BJ (cell line): Measurements from ENCODE around the gene KY. TPM values are rescaled to one million over a fixed set of nuclear protein-coding genes. Genes with fewer than 3 reads are reported as not detected.

ENCODE experiments used
- CTCF ChIA-PET: fragments of 350-600 bp; formaldehyde crosslinking; extraction: SDS; loops from one replicate; lab custom pipeline; 2021; ENCODE audit warnings: antibody characterized with exemption, inconsistent platforms; lab: Yijun Ruan, JAX
- POLR2A ChIA-PET: fragments of 300-600 bp; sonication (Branson Sonifier 250); formaldehyde crosslinking; extraction: SDS; loops from one replicate; lab custom pipeline; 2021; ENCODE audit warnings: antibody characterized with exemption; lab: Charles Lee
- DNase-seq: peaks from one replicate; pipeline ENCODE4 v3.0.0-alpha.2; 2011; ENCODE audit warnings: low read depth
- H3K27me3 ChIP-seq: 2 replicates; pipeline ENCODE4 v1.6.0; 2011; ENCODE audit warnings: low read length; ENCODE audit not compliant: control insufficient read depth, insufficient read depth
- H3K36me3 ChIP-seq: 2 replicates; pipeline ENCODE4 v1.5.1; 2011; ENCODE audit warnings: low read length; ENCODE audit not compliant: control insufficient read depth, insufficient read depth
- H3K4me3 ChIP-seq: 2 replicates; pipeline ENCODE4 v1.5.1; 2011; ENCODE audit warnings: low read depth, mild to moderate bottlenecking, control low read depth, low read length
- polyA plus RNA-seq: library from polyadenylated mRNA; depleted of rRNA; stranded (reverse); fragments of >200 nt; gene quantifications from 2 replicates; pipeline ENCODE4 v1.2.3, GENCODE V29; 2011
- TF ChIP-seq, protein P1 (sequence below): IDR thresholded peaks from 2 replicates; pipeline ENCODE4 v1.5.1; 2011; ENCODE audit warnings: low read depth, mild to moderate bottlenecking, control low read depth, inconsistent platforms, low read length, moderate library complexity; ENCODE audit not compliant: insufficient read depth

Gene KY
- polyA plus RNA-seq, 1 experiment, result 0.05 TPM

GRCh38 chr3:134665243-134665642 lies 14.4 kb upstream of the KY start:
- ChIA-PET POLR2A (no interaction called here), CTCF (no interaction called here)
- Histone ChIP-seq H3K27me3 (no peaks in the 10 kb centered on the region), H3K36me3 (no peaks in the 10 kb centered on the region), H3K4me3 (no peak overlapping the region)
- TF ChIP-seq, protein P1, sequence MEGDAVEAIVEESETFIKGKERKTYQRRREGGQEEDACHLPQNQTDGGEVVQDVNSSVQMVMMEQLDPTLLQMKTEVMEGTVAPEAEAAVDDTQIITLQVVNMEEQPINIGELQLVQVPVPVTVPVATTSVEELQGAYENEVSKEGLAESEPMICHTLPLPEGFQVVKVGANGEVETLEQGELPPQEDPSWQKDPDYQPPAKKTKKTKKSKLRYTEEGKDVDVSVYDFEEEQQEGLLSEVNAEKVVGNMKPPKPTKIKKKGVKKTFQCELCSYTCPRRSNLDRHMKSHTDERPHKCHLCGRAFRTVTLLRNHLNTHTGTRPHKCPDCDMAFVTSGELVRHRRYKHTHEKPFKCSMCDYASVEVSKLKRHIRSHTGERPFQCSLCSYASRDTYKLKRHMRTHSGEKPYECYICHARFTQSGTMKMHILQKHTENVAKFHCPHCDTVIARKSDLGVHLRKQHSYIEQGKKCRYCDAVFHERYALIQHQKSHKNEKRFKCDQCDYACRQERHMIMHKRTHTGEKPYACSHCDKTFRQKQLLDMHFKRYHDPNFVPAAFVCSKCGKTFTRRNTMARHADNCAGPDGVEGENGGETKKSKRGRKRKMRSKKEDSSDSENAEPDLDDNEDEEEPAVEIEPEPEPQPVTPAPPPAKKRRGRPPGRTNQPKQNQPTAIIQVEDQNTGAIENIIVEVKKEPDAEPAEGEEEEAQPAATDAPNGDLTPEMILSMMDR, result no peak
- DNase-seq, result no peak

GRCh38 chr3:134663721-134664456 lies 13.1 kb upstream of the KY start:
- POLR2A ChIA-PET, result no interaction called here
- Histone ChIP-seq H3K36me3 (no peaks in the 10 kb centered on the region), H3K4me3 (no peak overlapping the region), H3K27me3 (no peaks in the 10 kb centered on the region)
- no peak for DNase-seq
- TF ChIP-seq, protein P1, result no peak
- CTCF ChIA-PET, result interaction anchor here (1.5 kb wide), 1 partner anchor 23 kb away, joined by 3 read pairs; no protein-coding TSS in a partner anchor

- CTCF ChIA-PET, result no interaction called here
- no peak for DNase-seq
- no peaks in the 10 kb centered on the region for H3K27me3 ChIP-seq
- POLR2A ChIA-PET, result no interaction called here
- TF ChIP-seq, protein P1, result no peak
- no peak overlapping the region for H3K4me3 ChIP-seq
- no peaks in the 10 kb centered on the region for H3K36me3 ChIP-seq
These were observed 9.2 kb upstream of the KY start for GRCh38 chr3:134660046-134660441.

DNA sequence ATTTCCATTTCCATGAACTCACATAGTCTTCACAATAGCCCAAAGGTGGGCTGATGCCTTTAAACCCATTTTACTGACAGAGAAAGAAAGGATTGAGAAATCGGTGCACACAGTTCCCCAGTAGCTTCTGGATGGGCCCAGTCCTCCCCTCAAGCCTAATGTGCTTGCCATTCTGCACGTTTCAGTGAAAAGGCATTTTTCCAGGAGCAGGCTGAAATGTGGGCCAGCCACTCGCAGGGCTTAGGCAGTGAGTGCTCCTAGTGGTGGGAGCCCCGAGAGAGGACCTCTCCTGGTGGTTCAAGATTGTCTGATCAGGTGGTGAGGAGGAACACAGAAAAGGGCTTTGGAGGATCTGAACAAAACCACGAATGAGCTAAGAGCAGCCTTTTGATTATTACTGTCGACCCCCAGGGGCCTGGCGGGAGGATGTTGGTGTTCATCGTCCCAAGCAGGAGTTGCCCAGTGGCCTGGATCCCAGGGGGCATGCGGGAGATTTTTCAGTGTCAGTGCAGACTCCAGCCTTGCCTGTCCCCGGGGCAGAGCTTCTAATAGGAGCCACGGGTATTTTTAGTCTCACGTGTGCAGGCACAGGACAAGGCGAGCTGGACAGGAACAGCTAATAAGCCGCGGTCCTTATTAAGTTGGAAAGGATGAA lies 8.7 kb upstream of the KY start:
- DNase-seq, result no peak
- Histone ChIP-seq H3K27me3 (peaks cover under 1% of the 10 kb centered on the region; the same call in 1 of the 2 replicates), H3K4me3 (no peak overlapping the region), H3K36me3 (no peaks in the 10 kb centered on the region)
- ChIA-PET CTCF (no interaction called here), POLR2A (no interaction called here)
- TF ChIP-seq, protein P1, result no peak

DNA sequence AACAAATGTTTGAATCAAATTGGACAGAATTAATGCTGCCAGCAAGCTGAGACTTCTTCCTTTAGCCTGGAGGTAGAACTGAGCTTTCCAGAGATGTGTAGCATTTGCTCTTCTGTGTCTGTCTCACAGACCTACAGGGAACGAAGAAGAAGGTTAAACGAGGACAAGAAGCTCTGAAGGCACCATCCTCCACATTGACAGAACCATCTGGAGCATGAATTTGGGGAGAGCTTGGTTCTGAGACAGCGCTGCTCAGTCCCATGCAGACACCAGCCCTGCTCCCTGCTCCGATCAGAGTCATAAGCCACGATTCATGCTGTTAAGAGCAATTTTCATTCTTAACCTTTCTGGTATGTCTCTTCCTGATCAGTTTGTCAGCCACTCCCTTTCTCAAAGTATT lies 7.7 kb upstream of the KY start:
- H3K27me3 ChIP-seq, result peaks cover 1% of the 10 kb centered on the region; the same call in 1 of the 2 replicates
- ChIA-PET CTCF (interaction anchor here (0.7 to 1.3 kb wide), 2 partner anchors 16 to 58 kb away, joined by 3 read pairs; no protein-coding TSS in a partner anchor), POLR2A (no interaction called here)
- no peaks in the 10 kb centered on the region for H3K36me3 ChIP-seq
- DNase-seq, result no peak
- TF ChIP-seq, protein P1, result no peak
- no peak overlapping the region for H3K4me3 ChIP-seq
